HG03558 (cell line): ENCODE data around the gene SNAP91.
"Not testable (repeated sequence)": the region's sequence is repeated elsewhere in the genome, so short reads cannot be mapped to it uniquely, and the experiment has no call there.

ENCODE experiments used
- ATAC-seq: cut with Tn5 transposase; IDR thresholded peaks from one replicate; pipeline ENCODE4 v1.9.1; 2021; ENCODE audit warnings: moderate number of reproducible peaks; ENCODE audit not compliant: unreplicated experiment; ENCODE audit errors: extremely low read depth

SNAP91 gene

GRCh38 chr6:83556871-83557270, 152.0 kb downstream of the SNAP91 start:
- no peak for ATAC-seq

DNA sequence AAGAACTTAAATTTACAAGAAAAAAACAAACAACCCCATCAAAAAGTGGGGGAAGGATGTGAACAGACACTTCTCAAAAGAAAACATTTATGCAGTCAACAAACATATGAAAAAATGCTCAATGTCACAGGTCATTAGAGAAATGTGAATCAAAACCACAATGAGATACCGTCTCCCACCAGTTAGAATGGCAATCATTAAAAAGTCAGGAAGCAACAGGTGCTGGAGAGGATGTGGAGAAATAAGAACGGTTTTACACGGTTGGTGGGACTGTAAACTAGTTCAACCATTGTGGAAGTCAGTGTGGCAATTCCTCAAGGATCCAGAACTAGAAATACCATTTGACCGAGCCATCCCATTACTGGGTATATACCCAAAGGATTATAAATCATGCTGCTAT, 157.2 kb downstream of the SNAP91 start:
- ATAC-seq, result not testable (repeated sequence)

GRCh38 chr6:83550482-83550881, 158.4 kb downstream of the SNAP91 start:
- not testable (repeated sequence) for ATAC-seq

DNA sequence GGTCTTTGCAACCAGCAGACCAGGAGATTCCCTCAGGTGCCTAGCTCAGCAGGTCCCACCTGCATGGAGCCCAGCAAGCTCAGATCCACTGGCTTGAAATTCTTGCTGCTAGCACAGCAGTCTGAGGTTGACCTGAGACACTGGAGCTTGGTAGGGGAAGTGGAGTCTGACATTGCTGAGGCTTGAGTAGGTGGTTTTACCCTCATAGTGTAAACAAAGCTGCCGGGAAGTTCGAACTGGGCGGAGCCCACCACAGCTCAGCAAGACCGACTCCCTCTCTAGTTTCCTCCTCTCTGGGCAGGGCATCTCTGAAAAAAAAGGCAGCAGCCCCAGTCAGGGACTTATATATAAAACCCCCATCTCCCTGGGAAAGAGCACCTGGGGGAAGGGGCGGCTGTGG, 162.3 kb downstream of the SNAP91 start:
- no peak for ATAC-seq

DNA sequence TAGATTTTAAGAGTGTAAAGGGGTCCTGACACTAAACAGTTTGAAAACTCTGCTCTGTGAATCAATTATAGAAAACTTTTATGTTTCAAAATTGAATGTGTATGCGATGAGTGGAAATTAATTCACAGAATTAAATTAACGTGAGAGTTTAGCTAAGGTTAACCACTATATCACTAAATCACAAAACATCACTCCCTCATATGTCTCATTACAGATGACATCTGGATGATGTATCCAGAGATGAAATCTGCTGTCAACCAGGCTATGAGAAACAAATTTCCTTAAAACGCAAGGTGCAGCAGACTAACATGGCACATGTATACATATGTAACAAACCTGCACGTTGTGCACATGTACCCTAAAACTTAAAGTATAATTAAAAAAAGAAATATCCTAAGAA, 169.2 kb downstream of the SNAP91 start:
- ATAC-seq, result no peak

DNA sequence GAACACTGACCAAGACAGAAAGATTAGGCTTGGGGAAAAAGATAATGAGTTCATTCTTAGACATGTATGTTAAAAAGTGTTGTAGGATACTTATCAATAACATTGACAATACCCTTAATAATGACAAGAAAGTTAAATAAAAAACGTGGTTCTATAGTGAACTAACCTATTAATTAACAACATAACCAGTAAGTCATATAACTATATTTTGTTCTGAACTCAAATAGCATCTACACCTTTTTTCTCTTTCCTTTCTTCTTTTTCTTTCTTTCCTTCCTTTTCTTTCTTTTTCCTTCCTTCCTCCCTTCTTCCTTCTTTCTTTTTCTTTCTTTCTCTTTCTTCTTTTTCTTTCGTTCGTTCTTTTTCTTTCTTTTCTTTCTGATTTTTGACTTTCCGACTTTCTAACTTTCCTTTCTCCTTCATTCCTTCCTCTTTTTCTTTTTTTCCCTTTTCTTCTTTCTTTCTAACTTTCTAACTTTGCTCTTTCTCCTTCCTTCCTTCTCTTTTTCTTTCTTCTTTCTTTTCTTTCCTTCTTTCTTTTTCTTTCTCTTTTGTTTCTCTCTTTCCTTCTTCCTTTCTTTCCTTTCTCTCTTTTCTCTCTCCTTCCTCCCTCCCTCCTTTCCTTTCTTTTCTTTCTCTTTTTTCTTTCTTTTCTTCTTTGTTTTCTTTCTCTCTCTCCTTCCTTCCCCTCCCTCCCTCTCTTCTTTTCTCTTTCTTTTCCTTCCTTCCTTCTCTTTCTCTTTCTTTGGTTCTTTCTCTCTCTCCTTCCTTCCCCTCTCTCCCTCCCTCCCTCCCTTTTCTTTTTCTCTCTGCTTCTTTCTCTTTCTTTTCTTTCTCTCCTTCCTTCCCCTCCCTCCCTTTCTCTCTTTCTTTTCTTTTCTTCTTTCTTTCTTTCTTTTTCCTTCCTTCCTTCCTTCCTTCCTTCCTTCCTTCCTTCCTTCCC, 172.0 kb downstream of the SNAP91 start:
- ATAC-seq, result no peak

- no peak for ATAC-seq
Measured at GRCh38 chr6:83536034-83536646, 172.8 kb downstream of the SNAP91 start.

DNA sequence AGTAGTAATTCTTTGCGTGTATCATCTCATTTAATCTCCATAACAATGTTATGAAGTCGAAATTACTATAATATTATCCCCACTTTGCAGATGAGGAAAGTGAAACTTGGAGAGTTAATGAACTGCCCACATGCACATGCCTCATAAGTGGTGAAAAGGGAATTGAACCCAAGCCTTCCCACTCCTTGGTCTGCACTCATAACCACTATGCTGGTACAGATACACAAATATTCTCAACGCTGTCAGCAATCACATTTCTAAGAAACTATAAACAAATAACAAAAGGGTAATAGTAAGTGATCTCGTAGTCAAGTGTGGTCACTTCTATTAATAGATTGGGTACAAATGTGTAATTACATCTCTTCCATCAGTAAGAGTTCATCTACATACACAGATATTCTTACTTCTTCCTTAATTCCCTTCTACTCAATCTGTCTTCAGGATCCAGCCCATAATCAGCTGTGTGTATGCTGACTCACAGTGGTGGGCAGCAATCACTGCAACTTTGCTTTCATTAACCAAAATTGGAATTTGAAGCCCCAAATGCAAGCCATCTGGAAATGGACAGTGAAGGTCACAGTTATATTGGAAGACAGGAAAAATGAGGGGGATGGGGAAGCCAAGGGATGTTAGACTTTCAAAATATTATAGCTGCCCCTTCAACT, 190.0 kb downstream of the SNAP91 start:
- ATAC-seq, result no peak

DNA sequence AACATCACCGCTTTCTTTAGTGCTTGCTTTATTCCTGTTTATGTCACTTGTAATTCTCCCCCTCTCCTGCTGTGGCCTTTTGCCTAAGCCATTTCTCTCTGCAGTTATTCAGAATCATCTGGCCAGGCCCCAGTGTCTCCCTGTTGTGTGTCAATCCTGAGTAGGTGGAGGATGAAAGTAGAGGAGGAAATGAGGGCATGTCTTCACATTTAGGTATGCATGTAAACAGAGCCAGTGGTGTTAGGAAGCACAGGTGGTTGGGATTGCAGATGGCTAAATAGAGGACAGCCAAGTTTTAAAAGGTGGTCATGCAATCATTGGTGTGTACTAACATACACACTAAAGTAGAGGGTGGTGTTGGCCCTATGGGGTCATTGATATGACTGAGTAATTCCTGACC, 191.4 kb downstream of the SNAP91 start:
- no peak for ATAC-seq

- no peak for ATAC-seq
Measured at GRCh38 chr6:83514866-83515466, 193.9 kb downstream of the SNAP91 start.

DNA sequence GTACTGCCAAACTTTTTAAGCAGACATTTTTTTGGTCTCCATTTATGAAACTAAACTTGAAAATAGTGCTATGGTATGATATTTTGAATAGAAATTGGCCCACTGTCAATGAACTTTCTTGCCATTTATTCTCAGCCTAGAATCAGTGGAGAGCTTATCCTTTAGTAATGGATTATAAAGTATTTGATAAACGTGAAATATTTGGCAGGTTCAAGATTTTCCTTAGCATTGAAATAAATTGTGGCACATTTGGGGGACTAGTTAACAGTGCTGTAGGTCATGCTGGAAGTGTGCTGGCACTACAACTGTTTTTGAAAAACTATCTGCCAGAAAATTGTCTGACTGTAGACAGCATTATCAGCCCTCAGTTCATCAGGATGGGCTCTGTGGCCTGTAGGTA, 194.4 kb downstream of the SNAP91 start:
- no peak for ATAC-seq

GRCh38 chr6:83511901-83512681, 196.8 kb downstream of the SNAP91 start, which contains the start of gene PRSS35:
PRSS35 (plus strand) TSS chr6:83512534; CDS start chr6:83523442, 10,908 bp downstream.
- ATAC-seq, result no peak

GRCh38 chr6:83511266-83511665, 197.6 kb downstream of the SNAP91 start:
- no peak for ATAC-seq

GRCh38 chr6:83510791-83511190, 198.1 kb downstream of the SNAP91 start:
- no peak for ATAC-seq

DNA sequence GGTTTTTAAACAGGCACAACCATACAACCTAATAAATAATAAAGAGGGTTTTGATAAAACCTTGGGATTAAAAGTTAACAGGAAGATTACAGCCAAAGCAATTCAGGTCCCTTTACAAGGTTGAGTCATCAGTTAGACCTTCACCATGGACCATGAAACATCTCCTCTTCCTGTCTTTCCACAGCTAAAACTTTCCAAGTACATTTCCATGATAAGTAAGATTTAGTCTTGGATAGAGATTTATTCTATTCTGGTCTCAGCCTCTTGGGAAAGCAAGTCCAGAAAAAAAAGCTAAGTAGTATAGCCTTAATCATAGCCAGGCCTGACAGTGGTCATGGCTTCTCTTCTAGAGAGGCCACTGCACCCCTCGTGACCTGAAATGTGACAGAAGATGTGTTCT, 199.5 kb downstream of the SNAP91 start:
- ATAC-seq, result no peak

- no peak for ATAC-seq
Measured at GRCh38 chr6:83505356-83505755, 203.5 kb downstream of the SNAP91 start.
